NCI-H226 (cell line): ENCODE results near the gene C20orf202.
"Not testable (repeated sequence)": the region's sequence is repeated elsewhere in the genome, so short reads cannot be mapped to it uniquely, and the experiment has no call there.

Experiments used
- DNase-seq: peaks from one replicate; pipeline ENCODE4 v3.0.0-alpha.2; 2015

C20orf202 gene

DNA sequence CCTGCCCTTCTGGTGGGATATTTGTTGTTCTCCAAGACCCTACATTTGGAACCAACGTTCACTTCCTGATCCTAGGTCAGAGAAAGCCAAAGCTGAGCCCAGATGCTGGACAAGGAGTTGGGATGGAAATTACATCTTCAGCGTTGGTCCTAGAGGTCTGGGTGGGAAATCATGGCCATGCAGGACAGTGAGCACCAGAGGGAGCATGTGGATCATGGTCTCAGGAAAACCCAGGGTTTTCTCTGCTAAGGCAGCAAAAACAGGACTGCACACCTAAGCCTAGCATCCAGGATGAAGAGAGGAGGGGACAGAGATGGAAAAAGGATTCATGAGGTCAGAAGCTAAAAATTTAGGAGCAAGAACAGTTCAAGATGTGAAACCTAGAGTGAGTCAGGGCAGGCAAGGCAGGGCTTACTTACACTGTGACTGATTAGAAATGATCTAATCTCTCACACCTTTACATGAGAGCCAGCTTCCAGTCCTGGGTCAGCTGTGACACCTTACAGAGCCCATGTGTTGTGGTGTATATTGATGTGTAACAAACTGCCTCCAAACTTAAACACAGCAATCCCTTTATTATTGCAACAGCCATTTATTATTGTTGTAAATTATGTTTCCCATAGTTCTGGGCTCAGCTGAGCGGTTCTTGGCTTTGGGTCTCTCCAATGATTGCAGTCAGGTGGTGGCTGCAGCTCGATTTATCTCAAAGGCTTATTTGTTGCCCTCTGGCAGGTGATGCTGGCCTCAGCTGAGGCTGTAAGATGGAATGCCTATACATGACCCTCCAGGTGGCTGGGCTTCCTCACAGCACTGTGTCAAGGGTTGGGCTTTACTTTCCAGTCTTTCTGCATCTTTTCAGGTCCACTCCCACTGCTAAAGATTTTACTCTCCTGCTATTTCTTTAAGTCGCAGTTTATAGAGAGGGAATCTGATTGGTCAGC lies 6.5 kb downstream of the C20orf202 start:
- DNase-seq = no peak

- no peak for DNase-seq
These were observed 7.2 kb downstream of the C20orf202 start for GRCh38 chr20:1210501-1210900.

DNA sequence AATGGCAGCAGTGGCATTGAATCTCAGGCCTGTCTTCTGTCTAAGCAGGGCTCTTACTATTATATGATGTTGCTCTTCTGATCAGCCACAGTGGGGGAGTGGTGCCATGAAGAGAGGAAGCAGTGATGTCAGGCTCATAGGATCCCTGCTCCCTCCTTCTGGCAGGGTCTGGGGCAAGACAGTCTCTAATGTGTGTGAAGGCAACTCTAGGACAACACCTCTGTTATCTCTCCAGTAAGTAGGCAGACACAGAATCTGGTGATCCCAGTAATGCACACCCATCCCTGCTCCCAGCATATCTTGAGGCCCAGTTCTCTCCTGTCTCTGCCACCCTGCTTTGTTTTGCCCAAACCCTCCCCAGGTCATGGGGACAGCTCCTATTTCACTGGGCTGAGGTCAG lies 8.8 kb downstream of the C20orf202 start:
- DNase-seq = no peak

- DNase-seq = no peak
These were observed 9.5 kb downstream of the C20orf202 start for GRCh38 chr20:1212607-1213396.

GRCh38 chr20:1214838-1215261 lies 11.6 kb downstream of the C20orf202 start:
- DNase-seq = no peak

DNA sequence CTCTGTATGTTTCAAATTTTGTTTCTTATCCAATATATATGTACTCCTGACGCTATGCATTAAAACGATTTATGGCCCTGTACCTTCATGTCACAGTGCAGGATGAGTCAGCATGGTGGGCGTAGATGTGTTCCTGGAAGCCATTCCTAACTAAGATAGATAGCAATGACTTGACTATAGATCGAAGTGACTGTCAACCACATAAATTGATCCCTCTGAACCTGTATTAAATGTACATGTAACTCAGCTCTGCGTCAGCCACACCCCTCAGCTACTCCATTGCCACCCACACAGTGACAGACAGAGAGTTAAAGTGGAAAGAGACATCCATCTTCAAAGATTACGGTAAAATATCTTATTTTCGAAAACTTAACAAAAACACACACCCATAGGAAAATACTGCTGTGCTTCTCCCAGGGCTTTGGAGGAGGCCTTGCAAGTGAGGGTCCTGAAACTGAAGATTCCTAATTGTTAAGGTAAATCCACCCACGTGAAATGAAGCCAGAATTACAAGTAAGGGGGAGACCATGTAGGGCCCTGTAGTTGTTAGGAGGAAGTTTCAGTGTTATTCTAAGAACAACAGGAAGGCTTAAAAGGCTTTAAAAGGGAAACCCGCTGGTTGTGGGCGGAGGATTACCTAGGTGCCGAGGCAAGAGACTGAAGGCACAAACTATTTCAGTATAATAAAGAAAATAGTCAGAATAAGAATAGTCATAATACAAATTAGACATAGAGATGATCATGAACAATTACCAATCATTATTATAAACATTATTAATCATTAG lies 12.3 kb downstream of the C20orf202 start:
- no peak for DNase-seq

- DNase-seq = not testable (repeated sequence)
These were observed 13.5 kb downstream of the C20orf202 start for GRCh38 chr20:1216527-1217427.

- not testable (repeated sequence) for DNase-seq
These were observed 19.5 kb downstream of the C20orf202 start for GRCh38 chr20:1222750-1223149.

DNA sequence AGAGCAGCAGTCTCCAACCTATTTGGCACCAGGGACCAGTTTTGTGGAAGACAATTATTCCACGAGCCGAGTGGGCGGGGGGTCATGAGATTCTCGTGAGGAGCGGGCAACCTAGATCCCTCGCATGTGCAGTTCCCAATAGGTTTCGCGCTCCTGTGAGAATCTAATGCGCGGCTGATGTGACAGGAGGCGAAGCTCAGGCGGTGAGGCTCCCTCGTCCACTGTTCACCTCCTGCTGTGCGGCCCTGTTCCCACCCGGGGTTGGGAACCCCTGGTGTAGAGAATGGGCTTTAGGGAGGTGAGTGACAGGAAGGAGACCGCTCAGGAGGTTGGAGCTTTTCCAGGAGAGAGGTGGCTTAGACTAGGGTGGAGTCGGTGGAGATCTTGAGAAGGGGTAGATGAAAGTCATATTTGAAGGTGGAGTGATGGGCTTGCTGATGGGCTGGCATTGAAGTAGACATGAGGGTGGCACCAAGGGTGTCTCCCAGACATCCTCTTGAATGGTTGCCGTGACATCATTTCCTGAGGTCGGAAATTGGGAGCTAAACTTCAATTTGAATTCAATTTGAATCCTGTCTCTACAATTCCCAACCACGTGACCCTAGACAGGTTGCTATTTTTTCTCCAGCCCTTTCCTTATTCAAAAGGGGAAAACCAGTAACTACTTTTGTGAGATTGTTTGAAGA lies 21.1 kb downstream of the C20orf202 start:
- DNase-seq = no peak

DNA sequence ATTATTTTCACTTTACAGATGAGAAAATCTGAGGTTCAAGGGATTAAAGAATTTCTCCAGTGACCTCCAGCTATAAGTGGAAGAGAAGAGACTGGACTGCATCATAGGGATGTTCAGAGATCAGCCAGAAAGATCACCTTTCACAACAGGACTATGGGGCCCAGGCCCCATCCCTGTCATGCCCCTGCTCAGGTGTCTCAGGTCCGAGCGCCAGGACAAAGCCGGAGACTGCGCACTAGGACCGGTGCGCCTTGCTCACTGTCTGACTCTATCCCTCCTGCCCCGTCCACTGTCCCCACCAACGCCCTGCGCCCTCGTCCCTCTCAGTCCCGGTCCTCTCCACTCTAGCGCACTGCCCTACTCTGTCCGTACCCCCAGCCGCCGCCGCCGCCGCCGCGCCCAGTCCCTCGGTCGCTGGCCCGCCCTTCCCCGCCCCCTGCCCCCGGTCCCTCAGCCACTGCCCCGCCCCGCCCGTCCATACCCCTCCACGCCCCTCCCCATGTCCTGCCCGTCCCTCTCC lies 22.1 kb downstream of the C20orf202 start:
- no peak for DNase-seq

DNA sequence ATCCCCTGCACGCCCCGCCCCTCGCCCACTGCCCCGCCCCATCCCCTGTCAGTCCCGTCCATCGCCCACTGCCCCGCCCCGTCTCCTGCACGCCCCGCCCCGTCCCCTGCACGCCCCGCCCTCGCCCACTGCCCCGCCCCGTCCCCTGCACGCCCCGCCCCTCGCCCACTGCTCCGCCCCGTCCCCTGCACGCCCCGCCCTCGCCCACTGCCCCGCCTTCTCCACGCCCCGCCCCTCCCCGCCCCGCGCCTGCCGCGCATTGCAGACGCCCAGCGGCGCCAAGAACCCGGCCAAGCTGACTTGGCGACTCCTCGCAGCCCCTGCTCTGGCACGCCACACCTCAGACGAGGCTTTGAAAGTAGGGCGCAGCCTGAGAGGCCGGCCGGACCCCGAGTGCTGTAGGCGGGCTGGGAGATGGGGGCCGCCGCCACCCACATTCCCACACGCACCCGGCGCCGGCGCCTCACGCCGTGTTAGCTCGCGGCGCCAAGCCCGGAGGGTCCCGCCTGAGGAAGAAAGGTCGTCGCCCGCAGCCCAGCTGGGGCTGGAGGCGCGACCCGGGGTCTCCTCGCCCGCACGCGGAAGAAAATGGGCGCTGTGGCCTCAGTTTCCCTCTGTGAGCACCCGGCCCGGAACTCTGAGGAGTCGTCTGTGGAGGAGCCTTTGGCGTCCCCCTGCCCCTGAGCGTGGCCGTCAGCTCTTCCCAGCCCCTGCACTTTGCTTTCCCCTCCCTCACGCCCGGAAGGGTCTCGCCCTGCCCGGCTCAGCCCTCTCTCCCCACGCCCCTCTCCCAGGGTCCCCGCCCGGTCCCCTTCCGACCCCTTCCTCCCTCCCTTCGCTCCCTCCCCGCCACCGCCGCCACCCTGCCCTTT lies 22.8 kb downstream of the C20orf202 start, which contains the start of gene RAD21L1:
Gene RAD21L1 (plus strand): TSS at position 262 of the 872 bp plus-strand sequence. CDS start 2,410 bp downstream, outside the sequence.
- DNase-seq = no peak

- no peak for DNase-seq
These were observed 26.3 kb downstream of the C20orf202 start for GRCh38 chr20:1229541-1229940.

- no peak for DNase-seq
These were observed 29.2 kb downstream of the C20orf202 start for GRCh38 chr20:1232286-1233111.

GRCh38 chr20:1240549-1240948 lies 37.3 kb downstream of the C20orf202 start:
- DNase-seq = no peak

DNA sequence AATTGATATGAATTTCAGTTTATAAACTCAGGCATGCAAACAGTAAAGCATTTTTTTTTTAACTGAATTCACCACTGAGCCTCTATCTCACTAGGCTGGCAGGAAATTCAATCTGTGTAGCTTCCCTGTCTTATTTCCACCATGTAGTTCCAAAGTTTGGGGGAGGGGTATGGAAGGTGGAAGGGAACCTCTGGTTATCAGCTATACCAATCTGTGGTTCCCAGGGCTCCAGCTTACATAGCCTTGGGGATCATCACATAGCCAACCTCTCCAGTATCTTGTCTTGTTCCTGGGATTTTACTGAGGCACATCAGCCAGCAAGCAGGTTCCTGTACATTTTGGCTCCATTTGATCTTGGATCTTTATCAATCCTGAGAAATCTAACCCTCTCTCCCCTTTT lies 38.2 kb downstream of the C20orf202 start:
- no peak for DNase-seq

DNA sequence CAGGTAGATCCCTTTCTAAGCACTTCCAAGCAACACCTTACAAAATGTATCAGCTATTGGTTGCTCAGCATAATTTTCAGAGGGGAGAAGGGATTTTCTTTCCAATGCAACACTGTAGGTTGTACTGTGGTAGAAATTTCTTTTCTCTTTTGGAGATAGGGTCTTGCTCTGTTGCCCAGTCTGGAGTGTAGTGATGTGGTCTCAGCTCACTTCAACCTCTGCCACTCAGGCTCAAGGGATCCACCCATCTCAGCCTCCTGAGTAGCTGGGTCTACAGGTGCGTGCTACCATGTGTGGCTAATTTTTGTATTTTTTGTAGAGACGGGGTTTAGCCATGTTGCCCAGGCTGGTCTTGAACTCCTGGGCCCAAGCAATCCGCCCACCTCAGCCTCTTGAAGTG lies 38.8 kb downstream of the C20orf202 start:
- no peak for DNase-seq

DNA sequence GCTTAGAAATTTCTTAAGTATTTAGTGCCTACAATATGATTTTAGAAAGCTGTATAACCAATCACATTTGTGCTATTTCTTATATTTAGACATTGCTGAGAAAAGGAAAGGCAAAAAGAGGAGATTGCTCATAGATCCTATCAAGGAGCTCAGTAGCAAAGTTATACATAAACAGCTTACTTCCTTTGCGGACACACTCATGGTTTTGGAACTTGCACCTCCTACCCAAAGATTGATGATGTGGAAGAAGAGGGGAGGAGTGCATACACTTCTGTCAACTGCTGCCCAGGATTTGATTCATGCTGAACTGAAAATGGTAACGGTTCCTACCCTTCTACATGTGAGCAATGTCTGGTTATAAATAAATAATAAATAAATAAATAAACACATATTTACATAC lies 39.3 kb downstream of the C20orf202 start:
- DNase-seq = peak; percentile 79

DNA sequence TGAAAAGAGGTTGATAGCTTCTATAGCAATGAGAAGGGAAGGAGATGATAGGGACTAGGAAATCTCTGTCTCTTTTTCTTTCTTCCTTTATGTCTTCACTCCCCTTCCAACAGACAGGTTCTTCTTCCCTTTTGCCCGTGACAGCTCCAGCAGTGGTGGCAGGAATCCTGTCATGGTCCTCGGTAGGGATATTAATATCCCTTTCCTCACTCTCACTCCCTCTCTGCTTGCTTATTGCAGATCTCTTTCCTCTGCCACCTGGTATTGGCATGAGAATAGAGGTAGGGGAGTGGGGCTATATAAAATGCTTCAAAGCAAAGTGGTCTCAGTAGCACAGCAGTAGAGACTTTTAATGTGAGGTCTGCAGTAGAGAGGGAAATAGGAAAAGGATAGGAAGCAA lies 42.3 kb downstream of the C20orf202 start:
- DNase-seq = no peak

- DNase-seq = no peak
These were observed 44.4 kb downstream of the C20orf202 start for GRCh38 chr20:1247689-1248088.
